DND-41 (cell line): ENCODE data around the gene TAF4.
"Not testable (repeated sequence)": the region's sequence is repeated elsewhere in the genome, so short reads cannot be mapped to it uniquely, and the experiment has no call there.

Experiments
- ATAC-seq: fragments of 200-7000 bp; cut with Tn5 transposase; 3 replicates; pipeline ENCODE4 v1.9.1; 2021; ENCODE audit warnings: low read depth; ENCODE audit not compliant: insufficient read depth
- DNase-seq: peaks from one replicate; pipeline ENCODE4 v3.0.0-alpha.2; 2020
- H2AFZ ChIP-seq: 2 replicates; pipeline ENCODE4 v1.6.0; 2012; ENCODE audit warnings: low read depth, low read length
- H3K27ac ChIP-seq: 2 replicates; pipeline ENCODE4 v1.5.1; 2012; ENCODE audit warnings: low read length, inconsistent platforms
- H3K27me3 ChIP-seq: fragments of 200-600 bp; sonication (generic); 2 replicates; pipeline ENCODE4 v1.6.0; 2012; ENCODE audit warnings: low read length, mild to moderate bottlenecking, inconsistent platforms; ENCODE audit not compliant: insufficient read depth, poor library complexity
- H3K36me3 ChIP-seq: 2 replicates; pipeline ENCODE4 v1.5.1; 2012; ENCODE audit warnings: low read length, inconsistent platforms; ENCODE audit not compliant: insufficient read depth
- H3K4me1 ChIP-seq: 2 replicates; pipeline ENCODE4 v1.5.1; 2012; ENCODE audit warnings: mild to moderate bottlenecking, low read length; ENCODE audit not compliant: insufficient read depth
- H3K4me2 ChIP-seq: 2 replicates; pipeline ENCODE4 v1.6.0; 2012; ENCODE audit warnings: mild to moderate bottlenecking, moderate library complexity, low read length, inconsistent platforms; ENCODE audit not compliant: insufficient read depth
- H3K4me3 ChIP-seq, 2 experiments: fragments of 200-600 bp in 1 of 2; shearing (Covaris generic) in 1 of 2; 2 replicates each; pipeline ENCODE4 v1.5.1; 2012 to 2016; ENCODE audit warnings: inconsistent platforms in 2 of 2, low read length in 2 of 2, mild to moderate bottlenecking in 2 of 2, low read depth in 1 of 2, moderate library complexity in 1 of 2
- H3K79me2 ChIP-seq: 2 replicates; pipeline ENCODE4 v1.6.0; 2012; ENCODE audit warnings: low read length, inconsistent platforms; ENCODE audit not compliant: insufficient read depth
- H3K9ac ChIP-seq: 2 replicates; pipeline ENCODE4 v1.6.0; 2012; ENCODE audit warnings: low read depth, mild to moderate bottlenecking, inconsistent platforms, low read length, moderate library complexity
- H3K9me3 ChIP-seq: 2 replicates; pipeline ENCODE4 v1.5.1; 2012; ENCODE audit warnings: low read length, moderate library complexity, mild to moderate bottlenecking, inconsistent platforms; ENCODE audit not compliant: insufficient read depth, severe bottlenecking
- H4K20me1 ChIP-seq: 2 replicates; pipeline ENCODE4 v1.6.0; 2012; ENCODE audit warnings: low read length; ENCODE audit not compliant: insufficient read depth
- CTCF ChIP-seq: IDR thresholded peaks from 2 replicates; pipeline ENCODE4 v1.5.1; 2012; ENCODE audit warnings: borderline replicate concordance, low read length, moderate library complexity, mild to moderate bottlenecking; ENCODE audit not compliant: poor library complexity, severe bottlenecking; ENCODE audit errors: extremely low read depth
- EZH2 ChIP-seq: IDR thresholded peaks from 3 replicates; pipeline ENCODE4 v1.6.1; 2012; ENCODE audit warnings: borderline replicate concordance, low read depth, mild to moderate bottlenecking, moderate library complexity, low read length, inconsistent platforms; ENCODE audit not compliant: severe bottlenecking

Gene TAF4

GRCh38 chr20:62056377-62056776 lies 9.3 kb downstream of the TAF4 start:
- H3K79me2 ChIP-seq = peaks cover 88% of the 10 kb centered on the region
- no peak for ATAC-seq
- no peak overlapping the region for H3K9ac ChIP-seq
- H3K27me3 ChIP-seq = no peaks in the 10 kb centered on the region
- DNase-seq = no peak
- H4K20me1 ChIP-seq = peaks cover 87% of the 10 kb centered on the region
- H2AFZ ChIP-seq = no peak overlapping the region
- no peak for TF ChIP-seq EZH2
- H3K36me3 ChIP-seq = peaks cover 31% of the 10 kb centered on the region
- no peak overlapping the region for H3K27ac ChIP-seq
- H3K4me1 ChIP-seq = peaks cover 7% of the 10 kb centered on the region; the same call in 1 of the 2 replicates
- no peak overlapping the region for H3K4me2 ChIP-seq
- no peak overlapping the region for H3K4me3 ChIP-seq
- H3K9me3 ChIP-seq = no peaks in the 10 kb centered on the region

DNA sequence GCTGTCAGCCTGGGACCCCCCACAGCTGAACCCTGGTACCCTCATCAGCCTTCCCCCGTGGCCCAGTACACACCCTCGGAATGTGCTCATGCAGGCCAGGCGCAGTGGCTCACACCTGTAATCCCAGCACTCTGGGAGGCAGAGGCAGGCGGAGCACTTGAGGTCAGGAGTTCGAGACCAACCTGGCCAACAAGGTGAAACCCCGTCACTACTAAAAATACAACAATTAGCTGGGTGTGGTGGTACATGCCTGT lies 9.9 kb downstream of the TAF4 start:
- peaks cover 26% of the 10 kb centered on the region for H3K36me3 ChIP-seq
- not testable (repeated sequence) for DNase-seq, H2AFZ ChIP-seq, H3K4me2 ChIP-seq, H3K9ac ChIP-seq, H3K4me1 ChIP-seq, H3K27me3 ChIP-seq, H3K4me3 ChIP-seq, H3K9me3 ChIP-seq, ATAC-seq, H3K27ac ChIP-seq
- peaks cover 88% of the 10 kb centered on the region for H3K79me2 ChIP-seq
- peaks cover 87% of the 10 kb centered on the region for H4K20me1 ChIP-seq

DNA sequence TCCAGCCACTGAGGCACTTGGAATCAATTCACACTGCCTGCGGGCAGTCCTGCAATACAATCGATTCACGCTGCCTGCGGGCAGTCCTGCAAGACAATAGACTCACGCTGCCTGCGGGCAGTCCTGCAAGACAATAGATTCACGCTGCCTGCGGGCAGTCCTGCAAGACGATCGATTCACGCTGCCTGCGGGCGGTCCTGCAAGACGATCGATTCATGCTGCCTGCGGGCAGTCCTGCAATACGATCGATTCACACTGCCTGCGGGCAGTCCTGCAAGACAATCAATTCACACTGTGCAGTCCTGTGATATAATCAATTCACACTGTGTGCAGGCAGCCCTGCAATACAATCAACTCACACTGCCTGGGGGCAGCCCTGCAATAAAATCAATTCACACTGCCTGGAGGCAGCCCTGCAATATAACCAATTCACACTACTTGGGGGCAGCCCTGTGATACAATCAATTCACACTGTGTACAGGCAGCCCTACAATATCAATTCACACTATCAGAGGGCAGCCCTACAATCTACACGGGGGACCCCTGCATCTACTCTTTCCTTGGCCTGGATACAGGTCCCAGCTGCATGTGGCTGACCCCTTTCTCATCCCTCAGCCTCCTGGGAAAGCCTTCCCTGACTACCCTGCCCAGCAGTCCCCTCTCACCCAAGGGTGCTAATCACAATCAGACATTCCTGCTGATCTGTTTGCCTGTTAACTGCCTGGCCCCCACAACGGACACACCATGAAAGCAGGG lies 10.4 kb downstream of the TAF4 start:
- TF ChIP-seq EZH2 (no peak), CTCF (no peak)
- H3K4me3 ChIP-seq = no peak overlapping the region
- H3K4me1 ChIP-seq = peaks cover 3% of the 10 kb centered on the region; the same call in 1 of the 2 replicates
- peaks cover 87% of the 10 kb centered on the region for H4K20me1 ChIP-seq
- ATAC-seq (no peak), DNase-seq (no peak)
- no peak overlapping the region for H3K4me2 ChIP-seq
- no peak overlapping the region for H3K9ac ChIP-seq
- no peaks in the 10 kb centered on the region for H3K9me3 ChIP-seq
- peaks cover 21% of the 10 kb centered on the region for H3K36me3 ChIP-seq
- H3K27me3 ChIP-seq = no peaks in the 10 kb centered on the region
- H3K27ac ChIP-seq = no peak overlapping the region
- H3K79me2 ChIP-seq = peaks cover 88% of the 10 kb centered on the region
- no peak overlapping the region for H2AFZ ChIP-seq

- Histone ChIP-seq H3K9ac (no peak overlapping the region), H3K79me2 (peaks cover 88% of the 10 kb centered on the region), H3K27me3 (no peaks in the 10 kb centered on the region), H3K36me3 (peaks cover 17% of the 10 kb centered on the region), H3K27ac (no peak overlapping the region), H2AFZ (no peak overlapping the region), H3K4me1 (no peaks in the 10 kb centered on the region), H3K4me3 (no peak overlapping the region), H3K9me3 (no peaks in the 10 kb centered on the region), H3K4me2 (no peak overlapping the region), H4K20me1 (peaks cover 87% of the 10 kb centered on the region)
- DNase-seq (no peak), ATAC-seq (no peak)
- TF ChIP-seq CTCF (no peak), EZH2 (no peak)
Observed at GRCh38 chr20:62054451-62054953, 11.2 kb downstream of the TAF4 start.
